Gastrocnemius medialis (tissue), 4 donors: Measurements from ENCODE around the gene CCN6. TPM values are rescaled to one million over a fixed set of nuclear protein-coding genes. Genes with fewer than 3 reads are reported as not detected.

Experiments
- ATAC-seq, 2 donors: fragments of 150-250 bp; one replicate each; pipeline ENCODE4 v1.9.1; 2016
- DNase-seq, 2 donors: peaks; one replicate each; pipeline ENCODE4 v3.0.0-alpha.2; 2019
- H3K27ac ChIP-seq, 4 donors: fragments of 200-600 bp; sonication (generic); 1 replicate in 1 of 4; 2 replicates in 3 of 4; pipeline ENCODE4 v1.5.1; 2016 to 2018; ENCODE audit warnings: mild to moderate bottlenecking in 2 of 4, moderate library complexity in 1 of 4
- H3K27me3 ChIP-seq, 3 donors: fragments of 200-600 bp; sonication (generic) in 2 of 3; 1 replicate in 1 of 3; 2 replicates in 2 of 3; pipeline versions ENCODE4 v1.5.1 to v1.6.0; 2016 to 2019; ENCODE audit warnings: mild to moderate bottlenecking in 1 of 3, moderate library complexity in 1 of 3
- H3K36me3 ChIP-seq, 2 donors: fragments of 200-600 bp; sonication (generic) in 1 of 2; one replicate each; pipeline ENCODE4 v1.5.1; 2017 to 2018
- H3K4me1 ChIP-seq, 2 donors: fragments of 200-600 bp; sonication (generic) in 1 of 2; one replicate each; pipeline ENCODE4 v1.5.1; 2016 to 2017; ENCODE audit warnings: mild to moderate bottlenecking in 2 of 2
- H3K4me3 ChIP-seq, 4 donors: fragments of 200-600 bp; sonication (generic) in 3 of 4; 1 replicate in 1 of 4; 2 replicates in 3 of 4; pipeline ENCODE4 v1.5.1; 2016 to 2019; ENCODE audit warnings: mild to moderate bottlenecking in 2 of 4
- H3K9me3 ChIP-seq, 3 donors: fragments of 200-600 bp; sonication (generic) in 2 of 3; 1 replicate in 1 of 3; 2 replicates in 2 of 3; pipeline ENCODE4 v1.5.1; 2016 to 2019
- POLR2A ChIP-seq, 2 donors: fragments of 450-650 bp; IDR thresholded peaks; one replicate each; pipeline ENCODE4 v1.6.1; 2017; ENCODE audit warnings: antibody characterized with exemption in 2 of 2, mild to moderate bottlenecking in 2 of 2, moderate library complexity in 2 of 2
- in situ Hi-C, 4 donors: fragments of 200-750 bp; cut with MboI; loops; one replicate each; pipeline versions ENCODE4 v1.15.0 to v1.8.0; 2017; ENCODE audit warnings: low sequenced_read_pairs in 4 of 4
- intact Hi-C: fragments of 100-400 bp; cut with DNase I; formaldehyde crosslinking; loops from one replicate; pipeline ENCODE4 v1.15.1; 2023; ENCODE audit warnings: low total_unique reads
- total RNA-seq, 4 donors: library from RNA; depleted of rRNA; stranded (reverse); fragments of >200 nt; gene quantifications; one replicate each; pipeline versions ENCODE4 v1.1.0 to v1.2.3, GENCODE V29; 2016
- TF ChIP-seq, protein P1 (sequence below), 5 experiments: fragments of 450-650 bp in 3 of 5; fragments of 200-600 bp in 2 of 5; sonication (generic) in 2 of 5; IDR thresholded peaks in 4 of 5; conservative IDR thresholded peaks in 1 of 5; 1 replicate in 4 of 5; 2 replicates in 1 of 5; pipeline ENCODE4 v1.5.1; 2016 to 2019; ENCODE audit warnings: antibody characterized with exemption in 5 of 5, mild to moderate bottlenecking in 3 of 5, moderate library complexity in 3 of 5

Gene CCN6
- total RNA-seq, 4 donors from 2014 or later = not detected

GRCh38 chr6:112116221-112116620 lies 62.3 kb downstream of the CCN6 start:
- no peaks in the 10 kb centered on the region for H3K9me3 ChIP-seq
- H3K36me3 ChIP-seq = peaks cover 0 to 5% of the 10 kb centered on the region in 2 donors
- intact Hi-C loops = no loop called here
- H3K27ac ChIP-seq = no peak overlapping the region
- DNase-seq (no peak), ATAC-seq (no peak)
- no peak overlapping the region for H3K4me3 ChIP-seq
- H3K27me3 ChIP-seq = no peaks in the 10 kb centered on the region
- in situ Hi-C loops = no loop called here
- no peaks in the 10 kb centered on the region for H3K4me1 ChIP-seq
- TF ChIP-seq, protein P1, sequence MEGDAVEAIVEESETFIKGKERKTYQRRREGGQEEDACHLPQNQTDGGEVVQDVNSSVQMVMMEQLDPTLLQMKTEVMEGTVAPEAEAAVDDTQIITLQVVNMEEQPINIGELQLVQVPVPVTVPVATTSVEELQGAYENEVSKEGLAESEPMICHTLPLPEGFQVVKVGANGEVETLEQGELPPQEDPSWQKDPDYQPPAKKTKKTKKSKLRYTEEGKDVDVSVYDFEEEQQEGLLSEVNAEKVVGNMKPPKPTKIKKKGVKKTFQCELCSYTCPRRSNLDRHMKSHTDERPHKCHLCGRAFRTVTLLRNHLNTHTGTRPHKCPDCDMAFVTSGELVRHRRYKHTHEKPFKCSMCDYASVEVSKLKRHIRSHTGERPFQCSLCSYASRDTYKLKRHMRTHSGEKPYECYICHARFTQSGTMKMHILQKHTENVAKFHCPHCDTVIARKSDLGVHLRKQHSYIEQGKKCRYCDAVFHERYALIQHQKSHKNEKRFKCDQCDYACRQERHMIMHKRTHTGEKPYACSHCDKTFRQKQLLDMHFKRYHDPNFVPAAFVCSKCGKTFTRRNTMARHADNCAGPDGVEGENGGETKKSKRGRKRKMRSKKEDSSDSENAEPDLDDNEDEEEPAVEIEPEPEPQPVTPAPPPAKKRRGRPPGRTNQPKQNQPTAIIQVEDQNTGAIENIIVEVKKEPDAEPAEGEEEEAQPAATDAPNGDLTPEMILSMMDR (IDR thresholded peaks at IDR 0.05 in 4 of 5, conservative IDR thresholded peaks at IDR 0.05 in 1 of 5) = no peak
- no peak for TF ChIP-seq POLR2A (IDR thresholded peaks at IDR 0.05)

DNA sequence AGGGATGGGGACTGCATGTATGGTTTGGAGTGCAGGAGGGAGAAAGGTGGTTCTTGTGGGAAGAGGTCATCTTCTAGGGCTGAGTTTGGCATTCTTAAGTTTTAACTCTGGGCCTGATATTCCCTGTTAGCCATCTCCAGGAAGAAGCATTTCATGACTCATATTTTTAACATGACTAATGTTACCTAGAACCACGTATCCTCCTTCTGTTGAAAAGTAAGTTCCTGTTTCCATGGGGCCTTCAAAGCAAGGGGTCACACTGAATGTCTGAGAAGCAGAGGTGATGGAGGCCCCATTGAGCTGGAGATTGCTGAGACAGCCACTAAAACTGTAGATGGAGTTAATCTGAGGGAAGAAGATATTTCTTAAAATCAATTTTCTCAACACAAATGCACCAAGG lies 63.6 kb downstream of the CCN6 start:
- Histone ChIP-seq H3K9me3 (no peaks in the 10 kb centered on the region), H3K4me1 (no peaks in the 10 kb centered on the region), H3K36me3 (peaks cover 0 to 5% of the 10 kb centered on the region in 2 donors), H3K27me3 (no peaks in the 10 kb centered on the region), H3K4me3 (no peak overlapping the region), H3K27ac (no peak overlapping the region)
- DNase-seq = no peak
- no peak for ATAC-seq
- TF ChIP-seq, protein P1 (IDR thresholded peaks at IDR 0.05 in 4 of 5, conservative IDR thresholded peaks at IDR 0.05 in 1 of 5) = no peak
- no peak for TF ChIP-seq POLR2A (IDR thresholded peaks at IDR 0.05)
- intact Hi-C loops (no loop called here), in situ Hi-C loops (no loop called here)

- no peak overlapping the region for H3K27ac ChIP-seq
Observed at GRCh38 chr6:112118034-112118433, 64.1 kb downstream of the CCN6 start.

More at GRCh38 chr6:112118034-112118433, 64.1 kb downstream of the CCN6 start:
- in situ Hi-C loops = no loop called here
- Histone ChIP-seq H3K4me1 (no peaks in the 10 kb centered on the region), H3K36me3 (peaks cover 0 to 5% of the 10 kb centered on the region in 2 donors), H3K9me3 (no peaks in the 10 kb centered on the region), H3K4me3 (no peak overlapping the region), H3K27me3 (no peaks in the 10 kb centered on the region)
- ATAC-seq (no peak), DNase-seq (no peak)
- TF ChIP-seq, protein P1 (IDR thresholded peaks at IDR 0.05 in 4 of 5, conservative IDR thresholded peaks at IDR 0.05 in 1 of 5) = no peak
- TF ChIP-seq POLR2A (IDR thresholded peaks at IDR 0.05) = no peak
- intact Hi-C loops = no loop called here

Other genes with a start within 250 kb of the CCN6 start
- gene FYN, start 180.7 kb upstream of the CCN6 start, total RNA-seq = 10 to 100 TPM in 3 of 4 donors, 1 to 10 TPM in 1; 9.2 to 36.8 (median 17.0) TPM
- 10 to 100 TPM in 2 of 4 donors, 1 to 10 TPM in 2; 6.1 to 14.7 (median 10.0) TPM for gene TUBE1, start 33.4 kb downstream of the CCN6 start, total RNA-seq
- 1 to 10 TPM in 2 of 4 donors, under 1 TPM in 2; 0.58 to 3.9 (median 1.1) TPM for gene FAM229B, start 33.5 kb downstream of the CCN6 start, total RNA-seq
- 10 to 100 TPM in 1 of 4 donors, 1 to 10 TPM in 3; 4.4 to 19.1 (median 7.4) TPM for gene LAMA4, start 200.5 kb downstream of the CCN6 start, total RNA-seq